Fibroblast of pulmonary artery (primary cell): ENCODE measurements around the gene SPESP1.

Source experiments
- DNase-seq: peaks from one replicate; pipeline ENCODE4 v3.0.0-alpha.2; 2010; ENCODE audit warnings: low read depth
- H3K4me3 ChIP-seq: replicated peaks from 2 replicates; pipeline ENCODE4 v1.5.1; 2011; ENCODE audit warnings: low read depth, mild to moderate bottlenecking, control low read depth, low read length, moderate library complexity
- TF ChIP-seq, protein P1 (sequence below): IDR thresholded peaks from 2 replicates; pipeline ENCODE4 v1.5.1; 2011; ENCODE audit warnings: mild to moderate bottlenecking, control low read depth, low read length, inconsistent platforms; ENCODE audit errors: missing control alignments

Gene SPESP1

GRCh38 chr15:68985361-68985891, 55.1 kb downstream of the SPESP1 start:
- H3K4me3 ChIP-seq = no peak overlapping the region
- TF ChIP-seq, protein P1, sequence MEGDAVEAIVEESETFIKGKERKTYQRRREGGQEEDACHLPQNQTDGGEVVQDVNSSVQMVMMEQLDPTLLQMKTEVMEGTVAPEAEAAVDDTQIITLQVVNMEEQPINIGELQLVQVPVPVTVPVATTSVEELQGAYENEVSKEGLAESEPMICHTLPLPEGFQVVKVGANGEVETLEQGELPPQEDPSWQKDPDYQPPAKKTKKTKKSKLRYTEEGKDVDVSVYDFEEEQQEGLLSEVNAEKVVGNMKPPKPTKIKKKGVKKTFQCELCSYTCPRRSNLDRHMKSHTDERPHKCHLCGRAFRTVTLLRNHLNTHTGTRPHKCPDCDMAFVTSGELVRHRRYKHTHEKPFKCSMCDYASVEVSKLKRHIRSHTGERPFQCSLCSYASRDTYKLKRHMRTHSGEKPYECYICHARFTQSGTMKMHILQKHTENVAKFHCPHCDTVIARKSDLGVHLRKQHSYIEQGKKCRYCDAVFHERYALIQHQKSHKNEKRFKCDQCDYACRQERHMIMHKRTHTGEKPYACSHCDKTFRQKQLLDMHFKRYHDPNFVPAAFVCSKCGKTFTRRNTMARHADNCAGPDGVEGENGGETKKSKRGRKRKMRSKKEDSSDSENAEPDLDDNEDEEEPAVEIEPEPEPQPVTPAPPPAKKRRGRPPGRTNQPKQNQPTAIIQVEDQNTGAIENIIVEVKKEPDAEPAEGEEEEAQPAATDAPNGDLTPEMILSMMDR = no peak
- no peak for DNase-seq

- no peak for DNase-seq
- TF ChIP-seq, protein P1 = no peak
Measured at GRCh38 chr15:68986322-68986721, 56.0 kb downstream of the SPESP1 start.

GRCh38 chr15:68987120-68987519, 56.8 kb downstream of the SPESP1 start:
- DNase-seq = no peak
- no peak overlapping the region for H3K4me3 ChIP-seq
- TF ChIP-seq, protein P1 = no peak

More at GRCh38 chr15:68986322-68986721, 56.0 kb downstream of the SPESP1 start:
- H3K4me3 ChIP-seq = no peak overlapping the region

DNA sequence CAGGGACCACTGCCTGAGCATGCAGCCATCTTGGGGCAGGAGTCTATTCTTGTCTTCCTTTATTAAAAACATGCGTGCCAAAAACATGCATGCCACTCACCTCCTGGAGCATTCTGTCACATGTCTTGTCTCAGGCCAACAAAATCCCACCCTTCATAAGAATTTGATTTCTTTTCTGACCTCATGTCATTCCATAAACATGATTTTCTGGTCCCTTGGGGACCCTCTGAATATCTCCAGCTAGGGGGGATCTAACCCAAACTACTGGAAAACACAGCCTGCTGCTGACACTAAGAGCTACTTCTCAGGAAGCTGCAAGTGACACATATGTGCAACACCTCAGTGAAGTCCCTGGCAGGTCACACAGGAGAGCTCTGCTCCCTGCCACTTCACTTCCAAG, 57.4 kb downstream of the SPESP1 start:
- TF ChIP-seq, protein P1 = no peak
- H3K4me3 ChIP-seq = no peak overlapping the region
- no peak for DNase-seq

DNA sequence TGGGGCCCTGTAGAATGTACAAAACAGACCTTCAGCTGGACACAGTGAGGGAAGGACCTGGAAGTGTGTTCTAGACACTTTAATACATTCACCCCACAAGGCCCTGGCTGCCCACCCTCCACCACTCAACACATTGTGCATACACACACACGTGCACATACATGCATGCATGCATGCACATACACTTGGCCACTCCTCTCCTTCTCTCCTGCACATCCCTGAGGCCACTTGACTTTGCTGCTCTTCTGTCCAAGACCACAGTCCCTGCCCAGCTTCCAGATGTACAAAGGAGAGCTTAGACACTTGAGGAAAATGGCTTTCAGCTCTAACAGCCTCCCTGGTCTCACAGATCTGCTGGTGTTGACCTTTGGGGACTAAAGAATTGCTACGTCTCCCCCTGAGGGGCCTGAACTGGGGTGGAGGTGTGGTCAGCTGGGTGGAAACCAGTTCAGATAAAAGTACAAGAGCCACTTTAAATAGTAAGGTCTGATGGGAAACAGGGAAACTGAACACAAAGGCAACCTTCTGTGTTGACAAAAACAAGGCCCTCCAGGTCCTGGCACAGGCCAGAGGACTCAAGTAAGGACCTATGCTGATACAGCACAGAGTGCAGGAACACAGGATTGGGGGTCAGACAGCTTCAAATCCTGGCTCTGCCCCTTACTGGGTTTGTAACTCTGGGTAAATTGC, 59.4 kb downstream of the SPESP1 start:
- DNase-seq = no peak
- TF ChIP-seq, protein P1 = no peak
- no peak overlapping the region for H3K4me3 ChIP-seq

DNA sequence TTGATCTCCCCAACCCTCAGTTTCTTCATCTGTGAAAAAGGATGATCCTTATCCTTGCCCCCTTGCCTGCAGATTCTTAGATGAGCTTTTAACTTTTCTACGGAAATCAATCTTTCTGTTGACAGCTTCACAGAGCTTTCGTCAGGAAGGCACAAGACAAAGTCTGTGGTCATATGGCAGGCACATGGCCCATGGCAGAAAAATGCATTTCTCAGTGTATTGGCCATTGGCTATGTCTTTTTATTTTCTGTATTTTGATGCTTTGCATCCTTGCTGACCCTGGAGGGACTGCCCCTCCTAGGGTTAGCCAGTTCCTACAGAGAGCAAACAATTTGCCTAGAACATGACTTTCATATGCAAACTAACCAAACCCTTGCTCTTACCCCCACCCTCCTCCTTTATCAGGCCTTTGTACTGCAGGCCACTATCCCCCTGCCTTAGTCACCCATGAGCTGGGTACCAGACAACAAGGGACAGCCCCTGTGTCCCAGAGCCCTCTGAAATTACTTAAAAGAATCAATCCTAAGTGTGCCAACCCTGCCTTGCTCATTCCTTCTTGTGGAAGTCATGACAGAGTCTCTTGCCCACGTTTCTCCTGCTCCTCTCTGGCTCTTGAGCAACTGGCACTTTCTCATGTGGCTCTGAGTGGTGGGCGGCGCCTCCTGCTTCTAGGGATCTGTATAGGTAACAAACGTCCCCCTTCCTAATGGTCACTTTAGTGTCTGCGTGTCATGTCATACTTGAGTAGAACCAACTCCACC, 60.1 kb downstream of the SPESP1 start:
- no peak for DNase-seq
- H3K4me3 ChIP-seq = no peak overlapping the region
- TF ChIP-seq, protein P1 = no peak
